K562 (cell line): ENCODE measurements around the gene SFMBT2. TPM values are rescaled to one million over a fixed set of nuclear protein-coding genes. Genes with fewer than 3 reads are reported as not detected.

Source experiments
- ATAC-seq: fragments of 200-7000 bp; cut with Tn5 transposase; 3 replicates; pipeline ENCODE4 v1.9.1; 2020; ENCODE audit warnings: moderate library complexity
- BruUV-seq: library from RNA; stranded (reverse); fragments of 400-500 nt; replicated peaks from 2 replicates; lab custom pipeline; 2021; lab: Mats Ljungman, UMichigan
- CTCF ChIA-PET: fragments of 300-600 bp; formaldehyde crosslinking; extraction: SDS; loops from one replicate; lab custom pipeline; 2021; ENCODE audit warnings: low intra/inter-chr PET ratio; lab: Yijun Ruan, JAX
- POLR2A ChIA-PET: fragments of 300-600, 350-650 bp; sonication (Branson Sonifier 250); formaldehyde crosslinking; extraction: SDS; loops from one replicate; lab custom pipeline; 2021; ENCODE audit warnings: antibody characterized with exemption, inconsistent platforms; lab: Yijun Ruan, JAX
- DNase-seq, 4 experiments: peaks; one replicate each; pipeline versions ENCODE4 v3.0.0 to v3.0.0-alpha.2; 2011 to 2018; ENCODE audit warnings: low spot score in 3 of 4, mixed read lengths in 3 of 4; ENCODE audit errors: extremely low read depth in 1 of 4
- FAIRE-seq: peaks from 2 replicates; lab custom pipeline; 2011; peaks lifted over from hg19 to GRCh38; lab: Jason Lieb, UNC
- H2AFZ ChIP-seq: 2 replicates; pipeline ENCODE4 v1.6.0; 2011; ENCODE audit warnings: low read depth, low read length, control low read depth, inconsistent platforms
- H3K27ac ChIP-seq: fragments of 200-600 bp; 3 replicates; pipeline ENCODE4 v1.8.0; 2011; ENCODE audit warnings: low read depth, mild to moderate bottlenecking, control low read depth, inconsistent platforms, low read length, moderate library complexity, mixed read lengths; ENCODE audit errors: extremely low read depth
- H3K27me3 ChIP-seq, 2 experiments: fragments of 300-600 bp in 1 of 2; 2 replicates in 1 of 2; 3 replicates in 1 of 2; pipeline versions ENCODE4 v1.6.0 to v1.8.0; 2011; ENCODE audit warnings: inconsistent platforms in 2 of 2, low read length in 2 of 2, mild to moderate bottlenecking in 1 of 2, mixed read lengths in 1 of 2, moderate library complexity in 1 of 2; ENCODE audit not compliant: control insufficient read depth in 2 of 2, insufficient read depth in 2 of 2
- H3K36me3 ChIP-seq: fragments of 300-600 bp; 3 replicates; pipeline ENCODE4 v1.8.0; 2011; ENCODE audit warnings: mild to moderate bottlenecking, low read length, inconsistent platforms; ENCODE audit not compliant: control insufficient read depth, insufficient read depth
- H3K4me1 ChIP-seq, 2 experiments: fragments of 200-600 bp in 1 of 2; replicated peaks in 1 of 2; 2 replicates in 1 of 2; 3 replicates in 1 of 2; pipeline versions ENCODE4 v1.5.1 to v1.8.0; 2011; ENCODE audit warnings: inconsistent platforms in 2 of 2, low read length in 2 of 2, mild to moderate bottlenecking in 1 of 2, mixed read lengths in 1 of 2, moderate library complexity in 1 of 2; ENCODE audit not compliant: control insufficient read depth in 2 of 2, insufficient read depth in 2 of 2
- H3K4me2 ChIP-seq: 2 replicates; pipeline ENCODE4 v1.6.1; 2011; ENCODE audit warnings: low read length, control low read depth, inconsistent platforms, mixed read lengths; ENCODE audit not compliant: insufficient read depth
- H3K4me3 ChIP-seq: fragments of 200-600 bp; sonication (generic), shearing (Covaris generic); 2 replicates; pipeline ENCODE4 v1.5.1; 2016; ENCODE audit warnings: control low read depth, inconsistent platforms
- H3K79me2 ChIP-seq: fragments of 200-600 bp; 3 replicates; pipeline ENCODE4 v1.8.0; 2011; ENCODE audit warnings: low read length, inconsistent platforms; ENCODE audit not compliant: control insufficient read depth, insufficient read depth
- H3K9ac ChIP-seq, 2 experiments: 2 replicates each; pipeline versions ENCODE4 v1.6.0 to v1.6.1; 2011; ENCODE audit warnings: low read depth in 2 of 2, low read length in 2 of 2, control low read depth in 1 of 2, inconsistent platforms in 1 of 2, mild to moderate bottlenecking in 1 of 2, mixed read lengths in 1 of 2; ENCODE audit not compliant: insufficient read depth in 1 of 2
- H3K9me1 ChIP-seq: one replicate; pipeline ENCODE4 v1.6.0; 2011; ENCODE audit warnings: inconsistent platforms, mild to moderate bottlenecking, low read length, moderate library complexity; ENCODE audit not compliant: control insufficient read depth, insufficient read depth
- H3K9me3 ChIP-seq: replicated peaks from 2 replicates; pipeline ENCODE4 v1.5.1; 2011; ENCODE audit warnings: low read depth, low read length, inconsistent platforms; ENCODE audit not compliant: control insufficient read depth, insufficient read depth
- H4K20me1 ChIP-seq: replicated peaks from 2 replicates; pipeline ENCODE4 v1.6.1; 2011; ENCODE audit warnings: low read length, inconsistent platforms, mixed read lengths; ENCODE audit not compliant: control insufficient read depth, insufficient read depth
- JUNB ChIP-seq: fragments of 450-650 bp; formaldehyde crosslinking; conservative IDR thresholded peaks from 2 replicates; pipeline ENCODE4 v1.4.0; 2020; ENCODE audit warnings: mild to moderate bottlenecking
- NFATC3 ChIP-seq: fragments of 450-650 bp; IDR thresholded peaks from 2 replicates; pipeline ENCODE4 v1.6.1; 2017; ENCODE audit warnings: mild to moderate bottlenecking
- NFYB ChIP-seq: IDR thresholded peaks from 2 replicates; pipeline ENCODE4 v1.6.1; 2011; ENCODE audit warnings: mild to moderate bottlenecking, moderate library complexity; ENCODE audit not compliant: insufficient read length; ENCODE audit errors: extremely low read depth
- PTRF ChIP-seq: fragments of 450-650 bp; IDR thresholded peaks from 2 replicates; pipeline ENCODE4 v1.6.1; 2016; ENCODE audit warnings: mild to moderate bottlenecking, missing genetic modification characterization, missing compliant biosample characterization
- SOX6 ChIP-seq: fragments of 450-650 bp; IDR thresholded peaks from 2 replicates; pipeline ENCODE4 v1.6.1; 2014; ENCODE audit warnings: mild to moderate bottlenecking
- whole genome bisulfite sequencing: fragments of 100-300 bp; shearing (Covaris generic); methylation state at CpG from one replicate; pipeline ENCODE4 v1.1.6; 2016; ENCODE audit warnings: low coverage, mixed read lengths; ENCODE audit not compliant: insufficient coverage; ENCODE audit errors: missing lambda C conversion rate; 5-methylcytosine and 5-hydroxymethylcytosine counted together
- in situ Hi-C: fragments of 300-500 bp; cut with MboI; formaldehyde crosslinking; loops from 4 replicates; pipeline ENCODE4 v1.15.0; 2018; ENCODE audit warnings: inconsistent platforms, mixed read lengths
- intact Hi-C: fragments of 100-400 bp; cut with micrococcal nuclease; formaldehyde crosslinking; loops from 2 replicates; pipeline ENCODE4 v1.14.2; 2022
- polyA plus RNA-seq, 8 experiments: library from polyadenylated mRNA; depleted of rRNA in 4 of 8; stranded (reverse) in 5 of 8; unstranded in 3 of 8; fragments of >200 nt; fragmentation: Nextera tagmentation in 2 of 8; fragmentation: Illumina TruSeq in 1 of 8; extraction: Ambion mirVana in 2 of 8; extraction: Trizol in 1 of 8; gene quantifications; 2 replicates each; pipeline versions ENCODE4 v1.2.1 to v1.2.3, GENCODE V29; 2011 to 2014; ENCODE audit warnings: inconsistent platforms in 1 of 8, missing spikeins in 1 of 8
- total RNA-seq, 7 experiments: library from RNA; depleted of rRNA in 6 of 7; stranded (reverse); fragments of >200 nt in 6 of 7; fragmentation: Illumina TruSeq in 2 of 7; extraction: Trizol in 2 of 7; gene quantifications; 2 replicates each; pipeline versions ENCODE4 v1.2.1 to v1.2.3, GENCODE V29; 2011 to 2021; ENCODE audit warnings: low replicate concordance in 1 of 7
- TF ChIP-seq, protein P1 (sequence below): IDR thresholded peaks from 2 replicates; pipeline ENCODE4 v1.6.1; 2011; ENCODE audit not compliant: insufficient read length; ENCODE audit errors: extremely low read depth

The SFMBT2 gene
- total and polyA plus RNA-seq, 9 of the 15 experiments (the other 6 are each of a cell fraction or from before 2014, with no cell fraction given), result 1.2 to 13.6 (median 7.6) TPM

- H3K9ac ChIP-seq, result no peak overlapping the region
- H3K4me3 ChIP-seq, result no peak overlapping the region
- CTCF ChIA-PET, result no interaction called here
- WGBS, result 36% methylated on average over 1 of the region's 1 CpG
- H3K9me1 ChIP-seq, result peaks cover 4% of the 10 kb centered on the region
- H3K36me3 ChIP-seq, result peaks cover 12% of the 10 kb centered on the region
- FAIRE-seq (no peak), ATAC-seq (no peak)
- POLR2A ChIA-PET, result interaction anchor here (0.6 kb wide), 1 partner anchor 237 kb away, joined by 3 read pairs; no protein-coding TSS in a partner anchor
- H2AFZ ChIP-seq, result no peak overlapping the region
- in situ Hi-C loops (loop anchor here (10.0 to 25.0 kb wide), 2 partner anchors 139 to 716 kb away; no protein-coding TSS in a partner anchor), intact Hi-C loops (loop anchor here (10.0 kb wide), 1 partner anchor 89 kb away; no protein-coding TSS in a partner anchor)
- no peak overlapping the region for H3K27ac ChIP-seq
- peaks cover 27 to 49% of the 10 kb centered on the region in 2 experiments for H3K4me1 ChIP-seq
- BruUV-seq, result no TSS peak
- H3K4me2 ChIP-seq, result no peak overlapping the region
- TF ChIP-seq NFATC3, result no peak
- TF ChIP-seq PTRF, result no peak
- no peak for TF ChIP-seq JUNB (CRISPR knock-in tag)
- TF ChIP-seq, all 486 proteins: peak for 0
- no peaks in the 10 kb centered on the region for H3K27me3 ChIP-seq
- peaks cover 97% of the 10 kb centered on the region for H3K79me2 ChIP-seq
- H3K9me3 ChIP-seq, result no peaks in the 10 kb centered on the region
- H4K20me1 ChIP-seq, result peaks cover 25% of the 10 kb centered on the region; the same call in 1 of the 2 replicates
- no peak for DNase-seq
Measured at GRCh38 chr10:7403620-7404019, 7.2 kb downstream of the SFMBT2 start.

DNA sequence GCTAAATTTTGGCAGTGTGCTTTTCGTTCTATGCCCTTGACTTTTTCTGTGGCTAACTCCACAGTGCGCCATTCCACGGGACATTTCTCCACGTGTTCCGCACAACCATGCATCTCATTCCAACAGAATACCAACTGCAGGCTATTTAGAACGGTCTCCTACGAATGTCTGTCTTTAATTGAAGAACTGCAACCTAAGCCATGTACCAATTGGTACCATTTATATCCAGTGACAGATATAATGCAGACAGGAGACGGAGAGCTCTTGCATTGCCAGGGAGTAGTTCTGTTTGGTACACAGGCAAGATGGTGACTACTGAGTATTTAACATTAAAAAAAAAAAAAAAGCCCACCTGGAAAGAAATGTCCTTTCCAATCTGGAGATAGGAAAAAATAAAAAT, 9.1 kb downstream of the SFMBT2 start:
- Histone ChIP-seq H4K20me1 (peaks cover 31% of the 10 kb centered on the region; the same call in 1 of the 2 replicates), H3K9me3 (no peaks in the 10 kb centered on the region), H3K36me3 (peaks cover 12% of the 10 kb centered on the region), H2AFZ (no peak overlapping the region), H3K79me2 (peaks cover 96% of the 10 kb centered on the region)
- intact Hi-C loops (loop anchor here (10.0 kb wide), 1 partner anchor 87 kb away; no protein-coding TSS in a partner anchor), in situ Hi-C loops (loop anchor here (10.0 to 25.0 kb wide), 2 partner anchors 137 to 714 kb away; no protein-coding TSS in a partner anchor)
- no peak for DNase-seq
- WGBS, result 60% methylated on average over 8 of the region's 8 CpGs
- TF ChIP-seq NFYB (no peak), SOX6 (no peak)
- TF ChIP-seq, protein P1, sequence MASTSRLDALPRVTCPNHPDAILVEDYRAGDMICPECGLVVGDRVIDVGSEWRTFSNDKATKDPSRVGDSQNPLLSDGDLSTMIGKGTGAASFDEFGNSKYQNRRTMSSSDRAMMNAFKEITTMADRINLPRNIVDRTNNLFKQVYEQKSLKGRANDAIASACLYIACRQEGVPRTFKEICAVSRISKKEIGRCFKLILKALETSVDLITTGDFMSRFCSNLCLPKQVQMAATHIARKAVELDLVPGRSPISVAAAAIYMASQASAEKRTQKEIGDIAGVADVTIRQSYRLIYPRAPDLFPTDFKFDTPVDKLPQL, result no peak
- TF ChIP-seq, all 486 proteins: peak for 0
- CTCF ChIA-PET, result no interaction called here
- Histone ChIP-seq H3K9me1 (peaks cover 4% of the 10 kb centered on the region), H3K4me3 (no peak overlapping the region), H3K4me2 (no peak overlapping the region), H3K27ac (no peak overlapping the region), H3K9ac (no peak overlapping the region; a peak in 1 of 4 replicates), H3K4me1 (peaks cover 11 to 52% of the 10 kb centered on the region in 2 experiments; a peak in 4 of 5 replicates), H3K27me3 (no peaks in the 10 kb centered on the region)
- FAIRE-seq (no peak), ATAC-seq (no peak)
- POLR2A ChIA-PET, result interaction anchor here (1.0 kb wide), 2 partner anchors 17 to 18 kb away, joined by 3 read pairs; no protein-coding TSS in a partner anchor
- no TSS peak for BruUV-seq
